DND-41 (cell line): ENCODE data around the gene LGALS3BP.

Experiments
- ATAC-seq: fragments of 200-7000 bp; cut with Tn5 transposase; 3 replicates; pipeline ENCODE4 v1.9.1; 2021; ENCODE audit warnings: low read depth; ENCODE audit not compliant: insufficient read depth
- DNase-seq: peaks from one replicate; pipeline ENCODE4 v3.0.0-alpha.2; 2020
- H2AFZ ChIP-seq: 2 replicates; pipeline ENCODE4 v1.6.0; 2012; ENCODE audit warnings: low read depth, low read length
- H3K27ac ChIP-seq: 2 replicates; pipeline ENCODE4 v1.5.1; 2012; ENCODE audit warnings: low read length, inconsistent platforms
- H3K27me3 ChIP-seq: fragments of 200-600 bp; sonication (generic); 2 replicates; pipeline ENCODE4 v1.6.0; 2012; ENCODE audit warnings: low read length, mild to moderate bottlenecking, inconsistent platforms; ENCODE audit not compliant: insufficient read depth, poor library complexity
- H3K36me3 ChIP-seq: 2 replicates; pipeline ENCODE4 v1.5.1; 2012; ENCODE audit warnings: low read length, inconsistent platforms; ENCODE audit not compliant: insufficient read depth
- H3K4me1 ChIP-seq: 2 replicates; pipeline ENCODE4 v1.5.1; 2012; ENCODE audit warnings: mild to moderate bottlenecking, low read length; ENCODE audit not compliant: insufficient read depth
- H3K4me2 ChIP-seq: 2 replicates; pipeline ENCODE4 v1.6.0; 2012; ENCODE audit warnings: mild to moderate bottlenecking, moderate library complexity, low read length, inconsistent platforms; ENCODE audit not compliant: insufficient read depth
- H3K4me3 ChIP-seq, 2 experiments: fragments of 200-600 bp in 1 of 2; shearing (Covaris generic) in 1 of 2; 2 replicates each; pipeline ENCODE4 v1.5.1; 2012 to 2016; ENCODE audit warnings: inconsistent platforms in 2 of 2, low read length in 2 of 2, mild to moderate bottlenecking in 2 of 2, low read depth in 1 of 2, moderate library complexity in 1 of 2
- H3K79me2 ChIP-seq: 2 replicates; pipeline ENCODE4 v1.6.0; 2012; ENCODE audit warnings: low read length, inconsistent platforms; ENCODE audit not compliant: insufficient read depth
- H3K9ac ChIP-seq: 2 replicates; pipeline ENCODE4 v1.6.0; 2012; ENCODE audit warnings: low read depth, mild to moderate bottlenecking, inconsistent platforms, low read length, moderate library complexity
- H3K9me3 ChIP-seq: 2 replicates; pipeline ENCODE4 v1.5.1; 2012; ENCODE audit warnings: low read length, moderate library complexity, mild to moderate bottlenecking, inconsistent platforms; ENCODE audit not compliant: insufficient read depth, severe bottlenecking
- H4K20me1 ChIP-seq: 2 replicates; pipeline ENCODE4 v1.6.0; 2012; ENCODE audit warnings: low read length; ENCODE audit not compliant: insufficient read depth
- EZH2 ChIP-seq: IDR thresholded peaks from 3 replicates; pipeline ENCODE4 v1.6.1; 2012; ENCODE audit warnings: borderline replicate concordance, low read depth, mild to moderate bottlenecking, moderate library complexity, low read length, inconsistent platforms; ENCODE audit not compliant: severe bottlenecking
- TF ChIP-seq, protein P1 (sequence below): IDR thresholded peaks from 2 replicates; pipeline ENCODE4 v1.5.1; 2012; ENCODE audit warnings: borderline replicate concordance, low read length, moderate library complexity, mild to moderate bottlenecking; ENCODE audit not compliant: poor library complexity, severe bottlenecking; ENCODE audit errors: extremely low read depth

Gene LGALS3BP

DNA sequence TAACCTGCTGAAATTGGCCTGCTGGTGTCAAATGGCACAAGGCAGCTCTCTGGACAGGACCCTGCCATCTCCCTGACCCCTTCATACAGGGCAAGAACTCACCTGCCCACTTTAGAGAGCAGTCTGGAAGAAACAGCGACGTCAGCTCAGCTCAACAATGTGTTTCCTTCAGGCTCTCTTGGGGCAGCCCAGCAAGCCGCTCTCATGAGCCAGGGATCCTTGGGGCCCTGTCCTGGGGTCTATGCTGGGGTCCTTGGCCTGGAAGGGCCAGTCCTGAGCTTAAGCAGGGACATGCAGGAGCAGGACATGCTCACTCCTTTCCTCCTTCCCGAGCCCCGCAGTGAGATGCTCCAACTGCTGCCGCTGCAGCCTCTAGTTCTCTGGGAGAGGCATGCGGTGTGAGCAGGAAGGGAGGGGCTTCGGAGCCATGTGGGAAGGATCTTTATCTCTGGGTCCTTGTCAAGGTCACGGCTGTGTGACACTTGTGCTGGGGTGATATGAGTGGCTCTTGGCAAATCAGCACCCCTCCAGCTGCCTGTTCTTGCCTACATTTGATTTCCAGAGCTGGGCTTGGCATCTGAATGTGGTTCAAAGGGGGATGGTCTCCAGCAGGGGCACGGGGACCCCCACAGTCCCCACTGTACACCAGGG lies 47.7 kb upstream of the LGALS3BP start:
- no peaks in the 10 kb centered on the region for H3K36me3 ChIP-seq
- no peak for ATAC-seq
- no peak overlapping the region for H3K9ac ChIP-seq
- H3K4me2 ChIP-seq, result no peak overlapping the region
- peaks cover 18% of the 10 kb centered on the region for H3K27me3 ChIP-seq
- H3K9me3 ChIP-seq, result no peaks in the 10 kb centered on the region
- peaks cover 13% of the 10 kb centered on the region for H4K20me1 ChIP-seq
- H3K27ac ChIP-seq, result no peak overlapping the region
- peaks cover 22% of the 10 kb centered on the region for H3K4me1 ChIP-seq
- H3K4me3 ChIP-seq, result no peak overlapping the region
- no peak for DNase-seq
- no peak overlapping the region for H2AFZ ChIP-seq
- H3K79me2 ChIP-seq, result no peaks in the 10 kb centered on the region
- TF ChIP-seq, protein P1, sequence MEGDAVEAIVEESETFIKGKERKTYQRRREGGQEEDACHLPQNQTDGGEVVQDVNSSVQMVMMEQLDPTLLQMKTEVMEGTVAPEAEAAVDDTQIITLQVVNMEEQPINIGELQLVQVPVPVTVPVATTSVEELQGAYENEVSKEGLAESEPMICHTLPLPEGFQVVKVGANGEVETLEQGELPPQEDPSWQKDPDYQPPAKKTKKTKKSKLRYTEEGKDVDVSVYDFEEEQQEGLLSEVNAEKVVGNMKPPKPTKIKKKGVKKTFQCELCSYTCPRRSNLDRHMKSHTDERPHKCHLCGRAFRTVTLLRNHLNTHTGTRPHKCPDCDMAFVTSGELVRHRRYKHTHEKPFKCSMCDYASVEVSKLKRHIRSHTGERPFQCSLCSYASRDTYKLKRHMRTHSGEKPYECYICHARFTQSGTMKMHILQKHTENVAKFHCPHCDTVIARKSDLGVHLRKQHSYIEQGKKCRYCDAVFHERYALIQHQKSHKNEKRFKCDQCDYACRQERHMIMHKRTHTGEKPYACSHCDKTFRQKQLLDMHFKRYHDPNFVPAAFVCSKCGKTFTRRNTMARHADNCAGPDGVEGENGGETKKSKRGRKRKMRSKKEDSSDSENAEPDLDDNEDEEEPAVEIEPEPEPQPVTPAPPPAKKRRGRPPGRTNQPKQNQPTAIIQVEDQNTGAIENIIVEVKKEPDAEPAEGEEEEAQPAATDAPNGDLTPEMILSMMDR, result no peak
- no peak for TF ChIP-seq EZH2

DNA sequence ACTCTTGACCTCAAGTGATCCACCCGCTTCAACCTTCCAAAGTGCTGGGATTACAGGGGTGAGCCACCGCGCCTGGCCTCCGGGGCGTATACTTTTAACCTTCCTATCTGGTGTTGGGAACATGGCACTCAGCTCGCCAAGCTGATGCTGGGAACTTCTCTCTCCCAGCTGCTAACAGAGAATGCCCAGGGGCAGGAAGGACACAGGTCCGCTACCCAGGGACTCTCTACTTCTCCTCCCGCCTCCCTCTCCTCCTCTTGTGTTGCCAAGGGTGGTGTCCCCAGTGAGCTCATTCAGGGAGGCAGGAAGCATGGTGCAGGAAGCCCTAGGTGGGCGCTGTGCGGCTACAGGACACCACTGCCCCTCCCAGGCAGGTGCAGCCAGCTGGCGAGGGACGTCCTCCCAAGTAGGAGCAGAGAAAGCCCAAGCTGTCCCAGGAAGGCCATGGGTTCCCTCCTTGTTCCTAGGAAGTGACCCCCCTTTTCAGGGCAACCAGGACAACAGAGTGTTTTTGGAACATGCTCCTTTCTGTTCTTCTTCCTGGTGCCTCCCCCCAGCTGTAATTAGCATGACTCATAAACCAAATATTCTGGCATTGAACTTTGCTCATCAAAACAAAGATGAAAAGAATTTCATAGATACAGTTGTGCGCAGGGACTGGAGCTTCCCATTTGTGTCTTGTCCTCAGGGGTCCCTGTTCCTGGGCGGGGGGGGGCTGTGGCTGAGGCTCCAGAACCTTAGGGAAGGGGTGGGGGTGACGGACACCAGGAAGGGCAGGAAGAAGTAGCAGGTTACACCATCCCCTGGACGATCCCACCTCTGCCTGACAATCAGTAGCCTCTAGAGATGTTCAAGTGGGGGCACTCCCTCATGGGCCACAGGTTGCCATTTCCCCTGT lies 46.9 kb upstream of the LGALS3BP start:
- peaks cover 18% of the 10 kb centered on the region for H3K27me3 ChIP-seq
- peaks cover 22% of the 10 kb centered on the region for H3K4me1 ChIP-seq
- no peak overlapping the region for H2AFZ ChIP-seq
- no peaks in the 10 kb centered on the region for H3K79me2 ChIP-seq
- no peak for TF ChIP-seq EZH2
- TF ChIP-seq, protein P1, result no peak
- DNase-seq (no peak), ATAC-seq (no peak)
- no peak overlapping the region for H3K4me3 ChIP-seq
- no peak overlapping the region for H3K4me2 ChIP-seq
- peaks cover 13% of the 10 kb centered on the region for H4K20me1 ChIP-seq
- no peaks in the 10 kb centered on the region for H3K36me3 ChIP-seq
- no peak overlapping the region for H3K27ac ChIP-seq
- no peaks in the 10 kb centered on the region for H3K9me3 ChIP-seq
- no peak overlapping the region for H3K9ac ChIP-seq

DNA sequence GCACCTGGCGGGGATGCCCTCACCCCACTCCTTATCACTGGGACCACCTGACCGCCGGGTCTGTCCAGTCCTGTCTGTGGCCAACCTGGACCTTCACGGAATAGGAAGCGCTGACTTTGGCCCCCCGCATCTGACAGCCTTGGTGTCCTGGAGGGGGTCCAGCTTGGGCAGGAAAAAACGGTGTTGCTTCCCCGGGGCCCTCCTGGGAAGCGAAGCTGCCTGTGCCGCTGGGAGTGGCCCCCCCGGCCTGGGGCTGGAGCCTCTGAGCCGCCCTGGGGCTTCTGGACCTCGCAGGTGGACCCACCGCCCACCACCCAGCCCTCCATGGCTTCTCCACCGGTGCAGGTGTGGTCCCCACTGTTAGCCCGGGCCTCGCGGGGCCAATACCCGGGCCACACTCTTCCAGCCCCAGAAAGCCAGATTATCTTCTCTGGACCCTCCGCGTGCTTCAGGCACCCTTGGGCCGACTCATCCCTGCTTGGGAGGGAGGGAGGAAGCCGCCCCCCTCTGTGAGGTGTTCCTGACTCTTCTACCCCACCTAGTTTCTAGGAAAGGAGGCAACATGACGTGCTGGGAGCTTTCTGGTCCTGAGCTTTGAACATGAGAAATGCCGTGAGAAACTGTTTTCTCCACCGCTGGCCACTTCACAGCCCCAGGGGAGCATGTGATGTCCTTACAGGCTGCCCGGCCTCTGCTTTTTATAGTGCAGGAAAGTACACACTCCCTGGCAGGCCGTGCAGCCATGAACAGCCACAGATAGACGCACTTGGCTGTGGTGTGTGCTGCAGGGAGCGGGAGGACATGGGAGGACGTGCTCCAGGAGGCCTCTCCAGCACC lies 45.4 kb upstream of the LGALS3BP start:
- Histone ChIP-seq H3K27ac (no peak overlapping the region), H3K4me3 (peak overlapping the region in 1 of 2 experiments; percentile 57; a peak in 3 of 4 replicates), H3K27me3 (peaks cover 18% of the 10 kb centered on the region), H3K4me1 (peaks cover 22% of the 10 kb centered on the region), H3K4me2 (peak overlapping the region; percentile 86), H3K9me3 (no peaks in the 10 kb centered on the region), H2AFZ (no peak overlapping the region), H3K36me3 (no peaks in the 10 kb centered on the region), H3K79me2 (no peaks in the 10 kb centered on the region), H4K20me1 (peaks cover 13% of the 10 kb centered on the region), H3K9ac (peak overlapping the region; percentile 50; the same call in 1 of the 2 replicates)
- no peak for DNase-seq
- ATAC-seq, result no peak
- TF ChIP-seq EZH2, result no peak
- TF ChIP-seq, protein P1, result no peak
